GM06990 (cell line): ENCODE data around the gene TMEM200A.

Experiments
- DNase-seq: peaks from one replicate; pipeline ENCODE4 v3.0.0-alpha.2; 2011; ENCODE audit not compliant: insufficient read length; ENCODE audit errors: extremely low read depth
- H3K27me3 ChIP-seq: replicated peaks from 2 replicates; pipeline ENCODE4 v1.6.0; 2011; ENCODE audit warnings: low read length; ENCODE audit not compliant: control insufficient read depth, insufficient read depth
- H3K36me3 ChIP-seq: 2 replicates; pipeline ENCODE4 v1.5.1; 2011; ENCODE audit warnings: low read length; ENCODE audit not compliant: control insufficient read depth, insufficient read depth
- H3K4me3 ChIP-seq: replicated peaks from 2 replicates; pipeline ENCODE4 v1.5.1; 2011; ENCODE audit warnings: low read depth, mild to moderate bottlenecking, control low read depth, low read length
- CTCF ChIP-seq: IDR thresholded peaks from 2 replicates; pipeline ENCODE4 v1.5.1; 2011; ENCODE audit warnings: low read length, control low read depth, mild to moderate bottlenecking, inconsistent platforms; ENCODE audit not compliant: insufficient read depth, poor library complexity, severe bottlenecking

The TMEM200A gene

DNA sequence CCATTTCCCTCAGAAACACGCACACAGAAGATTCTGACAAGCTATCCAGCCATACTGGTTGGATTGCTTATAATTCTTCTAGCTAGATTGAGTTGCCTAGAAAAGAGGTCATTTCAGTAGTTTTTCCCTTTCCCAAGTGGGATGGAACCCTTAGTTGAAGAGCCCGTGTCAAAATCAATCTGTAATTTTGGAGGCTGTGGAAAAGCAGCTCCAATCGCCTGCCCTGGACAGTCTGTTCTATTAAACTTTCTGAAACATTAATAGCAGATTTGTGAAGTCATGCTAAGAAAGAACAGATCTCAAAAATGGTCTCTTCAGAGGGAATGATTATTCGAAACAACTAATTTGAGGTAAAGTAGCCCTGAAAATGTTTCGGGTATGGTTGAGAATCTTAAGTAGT, 29.3 kb downstream of the TMEM200A start:
- no peak for TF ChIP-seq CTCF
- no peaks in the 10 kb centered on the region for H3K27me3 ChIP-seq
- no peak overlapping the region for H3K4me3 ChIP-seq
- no peaks in the 10 kb centered on the region for H3K36me3 ChIP-seq
- no peak for DNase-seq

DNA sequence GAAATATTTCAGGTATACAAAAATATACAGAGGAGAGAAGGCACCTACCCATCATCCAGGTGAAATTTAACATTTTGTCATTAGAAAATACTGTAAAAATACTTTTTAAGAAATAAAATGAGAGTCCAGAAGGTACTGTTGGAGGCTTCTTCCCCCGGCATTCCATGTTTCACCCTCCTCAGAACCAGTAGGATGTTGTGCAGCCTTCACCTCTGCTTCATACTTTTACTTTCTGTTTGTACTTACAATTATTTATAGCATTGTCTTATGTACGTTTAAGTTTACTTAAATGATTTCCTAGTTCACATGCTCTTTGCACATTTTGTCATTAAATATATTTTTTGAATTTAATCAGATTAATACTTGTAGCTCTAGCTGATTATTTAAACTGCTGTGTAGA, 30.9 kb downstream of the TMEM200A start:
- no peaks in the 10 kb centered on the region for H3K27me3 ChIP-seq
- H3K4me3 ChIP-seq: peak overlapping the region; percentile 14; the same call in 1 of the 2 replicates
- TF ChIP-seq CTCF: no peak
- no peak for DNase-seq
- H3K36me3 ChIP-seq: no peaks in the 10 kb centered on the region

GRCh38 chr6:130405549-130405948, 39.7 kb downstream of the TMEM200A start:
- DNase-seq: no peak
- TF ChIP-seq CTCF: no peak
- H3K4me3 ChIP-seq: no peak overlapping the region
- H3K27me3 ChIP-seq: no peaks in the 10 kb centered on the region
- H3K36me3 ChIP-seq: no peaks in the 10 kb centered on the region

DNA sequence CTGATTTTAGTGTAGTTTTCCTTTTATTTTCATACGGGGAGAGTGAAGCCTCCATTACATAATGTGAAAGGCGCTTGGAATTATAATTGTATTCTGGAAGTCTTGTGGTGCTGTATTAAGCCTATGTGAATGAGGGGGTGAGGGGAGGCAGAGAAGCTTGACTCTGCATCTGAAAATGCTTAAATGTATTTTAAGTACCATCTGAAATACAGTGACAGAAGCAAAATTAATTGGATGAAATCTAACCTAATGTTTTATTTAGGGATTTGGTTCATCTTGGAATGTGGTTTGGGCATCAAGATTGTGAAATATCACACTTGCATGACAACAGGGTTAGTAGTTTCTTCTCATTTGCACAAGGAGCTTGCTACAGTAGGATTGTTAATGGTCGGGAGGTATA, 41.2 kb downstream of the TMEM200A start:
- no peak for TF ChIP-seq CTCF
- Histone ChIP-seq H3K4me3 (no peak overlapping the region), H3K27me3 (no peaks in the 10 kb centered on the region), H3K36me3 (no peaks in the 10 kb centered on the region)
- no peak for DNase-seq

- DNase-seq: no peak
- no peak for TF ChIP-seq CTCF
- no peak overlapping the region for H3K4me3 ChIP-seq
These were observed 43.7 kb downstream of the TMEM200A start for GRCh38 chr6:130409418-130410100.

GRCh38 chr6:130411481-130411880, 45.7 kb downstream of the TMEM200A start:
- Histone ChIP-seq H3K4me3 (no peak overlapping the region), H3K27me3 (no peaks in the 10 kb centered on the region), H3K36me3 (no peaks in the 10 kb centered on the region)
- no peak for DNase-seq
- no peak for TF ChIP-seq CTCF

More at GRCh38 chr6:130409418-130410100, 43.7 kb downstream of the TMEM200A start:
- Histone ChIP-seq H3K27me3 (no peaks in the 10 kb centered on the region), H3K36me3 (no peaks in the 10 kb centered on the region)
